ENCODE results near the gene STX18.

STX18 gene

DNA sequence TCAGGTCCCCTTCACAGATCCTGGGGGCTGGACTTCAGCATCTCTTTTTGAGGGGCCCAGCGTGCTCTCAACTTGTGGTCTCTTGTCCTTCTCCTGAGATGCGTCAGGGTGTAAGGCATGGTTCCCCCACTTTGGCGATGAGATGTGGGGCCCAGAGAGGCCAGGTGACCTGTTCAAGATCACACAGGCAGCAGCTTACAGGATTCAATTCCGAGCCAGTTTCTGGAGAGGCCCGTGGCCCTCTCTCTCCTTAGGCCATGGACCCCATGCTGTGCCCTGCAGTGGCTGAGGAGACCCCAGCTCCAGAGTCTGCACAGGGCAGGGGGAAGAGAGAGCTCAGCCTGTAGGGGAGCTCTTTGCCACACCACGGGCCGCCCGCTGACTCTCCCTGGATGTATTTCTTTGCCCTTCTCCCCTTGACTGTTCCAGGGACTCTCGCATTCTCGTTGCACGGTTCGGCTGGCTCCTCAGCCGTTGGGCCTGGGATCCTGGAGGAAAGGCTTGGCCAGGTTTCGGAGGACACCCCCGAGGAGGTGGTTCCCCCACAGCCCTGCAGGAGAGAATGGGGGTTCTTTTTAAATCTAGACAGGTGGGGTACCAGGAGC, 136.4 kb downstream of the STX18 start:
- H3K4me1 ChIP-seq (ENCODE audit: control insufficient read depth, insufficient read depth, low read length) = peaks cover 2% of the 10 kb centered on the region; the same call in 1 of the 2 replicates
- H3K36me3 ChIP-seq (ENCODE audit: control insufficient read depth, insufficient read depth, low read length) = peaks cover 4% of the 10 kb centered on the region; the same call in 1 of the 2 replicates
- no peak for DNase-seq (ENCODE audit: low read depth, low spot score)
- H3K4me3 ChIP-seq (ENCODE audit: low read length) = no peak overlapping the region
- no peak overlapping the region for H3K27ac ChIP-seq (ENCODE audit: low read length)
- no CpG with 5 or more reads among the region's 15 CpGs for WGBS (ENCODE audit: insufficient coverage, insufficient read length)
- H3K9me3 ChIP-seq (ENCODE audit: control insufficient read depth, insufficient read depth, low read length) = no peaks in the 10 kb centered on the region
- H3K27me3 ChIP-seq (ENCODE audit: control insufficient read depth, insufficient read depth, low read length) = no peaks in the 10 kb centered on the region

DNA sequence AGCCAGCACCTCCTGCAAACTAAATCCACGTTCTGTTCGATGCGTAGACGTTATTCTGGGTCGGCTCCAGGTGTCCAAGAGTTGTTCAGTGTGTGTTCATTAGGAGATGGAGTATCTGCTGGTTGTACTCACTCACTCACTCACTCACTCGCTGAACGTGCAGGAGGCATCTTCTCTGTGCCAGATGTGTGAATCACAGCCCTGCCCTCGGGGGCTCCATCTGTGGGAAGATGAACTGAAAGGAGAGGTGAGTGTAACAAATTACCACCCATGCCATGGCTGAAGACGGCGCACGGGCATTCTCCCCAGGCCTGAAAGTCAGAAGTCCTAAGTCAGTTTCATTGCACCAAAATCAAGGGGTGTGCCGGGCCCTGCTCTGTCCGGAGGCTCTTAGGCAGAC, 138.9 kb downstream of the STX18 start:
- Histone ChIP-seq H3K36me3 (ENCODE audit: control insufficient read depth, insufficient read depth, low read length) (no peaks in the 10 kb centered on the region; the same call in 1 of the 2 replicates), H3K4me1 (ENCODE audit: control insufficient read depth, insufficient read depth, low read length) (no peaks in the 10 kb centered on the region), H3K27ac (ENCODE audit: low read length) (no peak overlapping the region), H3K9me3 (ENCODE audit: control insufficient read depth, insufficient read depth, low read length) (no peaks in the 10 kb centered on the region), H3K4me3 (ENCODE audit: low read length) (no peak overlapping the region), H3K27me3 (ENCODE audit: control insufficient read depth, insufficient read depth, low read length) (no peaks in the 10 kb centered on the region)
- no peak for DNase-seq (ENCODE audit: low read depth, low spot score)
- no CpG with 5 or more reads among the region's 13 CpGs for WGBS (ENCODE audit: insufficient coverage, insufficient read length)

DNA sequence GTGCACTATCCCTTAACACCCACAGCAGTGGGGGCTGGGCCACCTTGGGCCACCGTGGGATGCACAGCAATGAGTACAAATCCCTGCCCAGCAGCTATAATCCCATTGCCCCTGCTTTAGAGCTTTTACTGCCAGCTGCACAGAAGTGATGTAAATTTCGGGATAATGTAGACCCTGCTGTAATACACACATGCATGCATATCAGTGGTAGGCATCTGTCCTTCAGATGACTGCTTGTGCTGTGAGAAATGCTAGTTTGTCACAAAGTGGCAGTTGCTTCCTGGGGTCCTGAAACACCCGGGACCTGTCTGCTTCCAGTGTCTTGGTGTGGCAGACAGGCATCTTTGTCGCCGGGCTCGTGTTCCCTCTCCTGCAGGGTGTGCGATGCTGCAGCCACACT, 140.8 kb downstream of the STX18 start:
- H3K27me3 ChIP-seq (ENCODE audit: control insufficient read depth, insufficient read depth, low read length) = no peaks in the 10 kb centered on the region

DNA sequence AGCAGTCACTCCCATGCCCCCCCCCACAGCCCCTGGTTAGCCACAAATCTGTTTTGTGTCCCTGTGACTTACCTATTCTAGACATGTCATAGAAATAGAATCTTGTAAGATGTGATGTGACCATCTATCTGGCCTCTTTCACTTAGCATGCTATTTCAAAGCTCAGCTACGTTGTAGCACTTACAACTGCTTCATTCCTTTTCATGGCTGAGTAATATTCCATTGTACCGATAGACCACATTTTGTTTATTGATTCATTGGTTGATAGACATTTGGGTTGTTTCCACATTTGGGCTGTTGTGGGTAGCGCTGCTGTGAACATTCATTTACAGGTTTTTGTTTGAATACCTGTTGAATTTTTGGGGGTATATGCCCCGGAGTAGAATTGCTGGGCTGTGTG, 143.4 kb downstream of the STX18 start:
- no peak for DNase-seq (ENCODE audit: low read depth, low spot score)
- H3K4me1 ChIP-seq (ENCODE audit: control insufficient read depth, insufficient read depth, low read length) = peaks cover 10% of the 10 kb centered on the region
- no peaks in the 10 kb centered on the region for H3K9me3 ChIP-seq (ENCODE audit: control insufficient read depth, insufficient read depth, low read length)
- no CpG with 5 or more reads among the region's 4 CpGs for WGBS (ENCODE audit: insufficient coverage, insufficient read length)
- H3K4me3 ChIP-seq (ENCODE audit: low read length) = no peak overlapping the region
- no peak overlapping the region for H3K27ac ChIP-seq (ENCODE audit: low read length)
- no peaks in the 10 kb centered on the region for H3K27me3 ChIP-seq (ENCODE audit: control insufficient read depth, insufficient read depth, low read length)
- H3K36me3 ChIP-seq (ENCODE audit: control insufficient read depth, insufficient read depth, low read length) = no peaks in the 10 kb centered on the region; the same call in 1 of the 2 replicates

More for the DNA sequence above, 140.8 kb downstream of the STX18 start:
- H3K36me3 ChIP-seq (ENCODE audit: control insufficient read depth, insufficient read depth, low read length) = no peaks in the 10 kb centered on the region; the same call in 1 of the 2 replicates
- whole genome bisulfite sequencing (ENCODE audit: insufficient coverage, insufficient read length) = no CpG with 5 or more reads among the region's 7 CpGs
- peaks cover 10% of the 10 kb centered on the region for H3K4me1 ChIP-seq (ENCODE audit: control insufficient read depth, insufficient read depth, low read length)
- H3K4me3 ChIP-seq (ENCODE audit: low read length) = no peak overlapping the region
- no peaks in the 10 kb centered on the region for H3K9me3 ChIP-seq (ENCODE audit: control insufficient read depth, insufficient read depth, low read length)
- H3K27ac ChIP-seq (ENCODE audit: low read length) = no peak overlapping the region
- DNase-seq (ENCODE audit: low read depth, low spot score) = no peak

DNA sequence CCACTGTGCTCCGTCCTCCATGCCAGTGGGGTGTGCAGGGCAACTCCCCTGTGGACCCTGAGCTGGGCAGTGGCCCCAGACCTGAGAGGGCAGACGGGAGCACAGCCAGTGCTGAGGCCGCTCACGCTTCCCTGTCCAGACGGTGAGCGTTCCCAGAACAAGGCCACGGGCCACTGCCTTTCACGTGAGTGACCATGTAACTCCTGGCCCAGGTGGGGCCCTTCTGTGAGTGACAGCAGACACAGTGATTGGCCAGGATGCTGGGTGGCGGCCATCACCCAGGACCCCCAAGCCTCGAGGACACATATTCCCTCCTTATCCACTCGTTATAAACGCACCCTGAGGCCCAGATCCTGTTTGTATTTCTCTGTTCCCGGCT, 144.4 kb downstream of the STX18 start:
- WGBS (ENCODE audit: insufficient coverage, insufficient read length) = no CpG with 5 or more reads among the region's 13 CpGs
- Histone ChIP-seq H3K27me3 (ENCODE audit: control insufficient read depth, insufficient read depth, low read length) (no peaks in the 10 kb centered on the region), H3K36me3 (ENCODE audit: control insufficient read depth, insufficient read depth, low read length) (no peaks in the 10 kb centered on the region; the same call in 1 of the 2 replicates), H3K4me3 (ENCODE audit: low read length) (no peak overlapping the region), H3K9me3 (ENCODE audit: control insufficient read depth, insufficient read depth, low read length) (no peaks in the 10 kb centered on the region), H3K4me1 (ENCODE audit: control insufficient read depth, insufficient read depth, low read length) (peaks cover 10% of the 10 kb centered on the region), H3K27ac (ENCODE audit: low read length) (no peak overlapping the region)
- no peak for DNase-seq (ENCODE audit: low read depth, low spot score)

DNA sequence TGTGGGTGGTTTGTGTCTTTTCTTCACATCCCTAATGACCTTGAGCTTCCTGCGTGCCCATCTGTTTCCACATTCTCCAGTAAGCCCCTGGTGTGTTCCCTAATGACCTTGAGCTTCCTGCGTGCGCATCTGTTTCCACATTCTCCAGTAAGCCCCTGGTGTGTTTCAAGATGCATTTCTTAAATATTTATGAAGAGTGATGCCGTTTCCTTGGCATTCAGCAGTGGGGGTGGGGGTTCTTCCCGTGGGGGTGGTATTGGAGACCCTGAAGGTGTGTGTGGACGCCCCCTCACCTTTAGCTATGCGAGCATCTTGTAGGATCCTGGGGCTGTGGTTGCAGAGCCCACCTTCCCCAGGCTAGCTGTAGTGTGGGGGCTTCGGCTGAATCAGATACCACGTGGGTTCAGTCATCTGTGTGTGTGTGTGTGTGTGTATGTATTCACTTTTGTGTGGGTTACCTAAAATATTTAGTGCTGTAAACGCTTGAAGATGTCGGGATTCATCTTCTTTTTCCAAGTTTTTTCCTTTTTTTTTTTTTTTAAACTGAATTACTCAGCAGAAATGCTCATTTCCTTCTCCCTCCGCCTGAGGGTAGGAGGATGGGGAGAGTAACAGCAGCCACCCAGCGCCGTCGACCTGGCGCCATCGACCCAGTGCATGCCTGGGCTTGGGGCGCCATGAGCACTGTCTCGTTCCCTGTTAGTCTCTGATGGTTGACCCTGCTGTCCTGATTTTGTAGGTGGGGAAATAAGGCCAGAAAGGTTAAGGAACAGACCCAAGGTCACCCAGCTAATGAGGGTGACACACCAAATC, 145.0 kb downstream of the STX18 start:
- DNase-seq (ENCODE audit: low read depth, low spot score) = no peak
- Histone ChIP-seq H3K9me3 (ENCODE audit: control insufficient read depth, insufficient read depth, low read length) (no peaks in the 10 kb centered on the region), H3K27me3 (ENCODE audit: control insufficient read depth, insufficient read depth, low read length) (no peaks in the 10 kb centered on the region), H3K36me3 (ENCODE audit: control insufficient read depth, insufficient read depth, low read length) (peaks cover 2% of the 10 kb centered on the region; the same call in 1 of the 2 replicates), H3K4me3 (ENCODE audit: low read length) (no peak overlapping the region), H3K27ac (ENCODE audit: low read length) (no peak overlapping the region), H3K4me1 (ENCODE audit: control insufficient read depth, insufficient read depth, low read length) (peaks cover 10% of the 10 kb centered on the region)
- no CpG with 5 or more reads among the region's 19 CpGs for WGBS (ENCODE audit: insufficient coverage, insufficient read length)

DNA sequence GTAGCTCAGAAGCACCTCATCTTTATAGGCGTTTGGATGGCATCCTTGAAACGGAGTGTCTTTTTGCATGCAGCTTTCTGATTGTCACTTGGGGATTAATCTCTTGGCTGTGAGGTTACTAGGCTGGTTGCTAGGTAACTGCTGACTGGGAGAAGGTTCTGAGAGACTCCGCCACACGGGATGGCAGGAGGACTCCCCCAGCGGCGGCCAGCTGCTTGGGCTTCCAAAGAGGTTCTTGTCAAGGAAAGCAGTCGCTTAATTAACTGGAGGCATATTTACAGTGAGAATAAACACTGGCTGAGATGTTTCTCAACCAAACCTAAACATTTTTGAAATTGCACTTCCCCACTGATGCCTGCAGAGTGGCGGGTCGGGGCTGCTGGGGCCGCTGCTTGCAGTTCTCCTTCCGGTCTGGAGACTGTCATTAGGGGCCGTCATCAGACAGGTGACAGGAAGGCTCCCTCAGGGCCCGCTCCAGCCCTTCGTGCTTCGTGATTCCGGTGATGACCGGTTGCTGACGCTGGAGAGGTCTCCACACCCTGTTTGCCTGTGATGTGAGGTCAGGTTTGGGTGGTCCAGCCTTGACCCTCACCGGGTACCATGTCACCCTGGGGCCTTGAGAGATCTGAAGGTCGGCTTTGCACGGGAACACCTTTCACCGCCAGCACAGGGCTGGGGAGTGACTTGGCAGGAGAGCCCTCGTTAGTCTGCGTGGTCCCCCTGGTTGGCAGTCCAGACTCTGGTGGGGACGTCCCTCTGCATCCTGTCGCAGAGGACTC, 145.8 kb downstream of the STX18 start:
- Histone ChIP-seq H3K9me3 (ENCODE audit: control insufficient read depth, insufficient read depth, low read length) (no peaks in the 10 kb centered on the region), H3K27me3 (ENCODE audit: control insufficient read depth, insufficient read depth, low read length) (no peaks in the 10 kb centered on the region), H3K4me1 (ENCODE audit: control insufficient read depth, insufficient read depth, low read length) (peaks cover 10% of the 10 kb centered on the region), H3K4me3 (ENCODE audit: low read length) (no peak overlapping the region), H3K36me3 (ENCODE audit: control insufficient read depth, insufficient read depth, low read length) (peaks cover 2% of the 10 kb centered on the region; the same call in 1 of the 2 replicates), H3K27ac (ENCODE audit: low read length) (no peak overlapping the region)
- DNase-seq (ENCODE audit: low read depth, low spot score) = no peak
- no CpG with 5 or more reads among the region's 26 CpGs for WGBS (ENCODE audit: insufficient coverage, insufficient read length)

DNA sequence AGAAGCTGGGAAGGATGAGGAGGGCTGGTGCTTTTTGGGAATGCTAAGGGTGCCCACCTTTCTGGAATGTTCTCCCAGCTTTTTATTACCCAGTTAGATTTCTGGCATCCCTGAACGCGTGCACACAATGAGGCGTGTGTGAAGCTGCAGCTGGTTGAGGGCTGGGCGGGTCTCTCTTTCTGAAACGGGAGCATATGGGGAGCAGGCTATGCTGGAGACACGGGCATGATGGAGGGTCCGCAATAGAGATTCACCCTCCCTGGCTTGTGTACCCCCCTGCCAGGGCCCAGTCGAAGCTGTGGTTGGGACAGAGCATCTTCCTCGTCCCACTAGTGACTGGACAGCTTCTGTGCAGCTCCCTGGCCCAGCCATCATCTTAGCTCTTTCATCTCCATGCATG, 146.5 kb downstream of the STX18 start:
- Histone ChIP-seq H3K4me3 (ENCODE audit: low read length) (no peak overlapping the region), H3K4me1 (ENCODE audit: control insufficient read depth, insufficient read depth, low read length) (peaks cover 10% of the 10 kb centered on the region), H3K27me3 (ENCODE audit: control insufficient read depth, insufficient read depth, low read length) (no peaks in the 10 kb centered on the region), H3K27ac (ENCODE audit: low read length) (no peak overlapping the region), H3K9me3 (ENCODE audit: control insufficient read depth, insufficient read depth, low read length) (no peaks in the 10 kb centered on the region), H3K36me3 (ENCODE audit: control insufficient read depth, insufficient read depth, low read length) (peaks cover 2% of the 10 kb centered on the region; the same call in 1 of the 2 replicates)
- DNase-seq (ENCODE audit: low read depth, low spot score) = no peak
- WGBS (ENCODE audit: insufficient coverage, insufficient read length) = no CpG with 5 or more reads among the region's 9 CpGs

DNA sequence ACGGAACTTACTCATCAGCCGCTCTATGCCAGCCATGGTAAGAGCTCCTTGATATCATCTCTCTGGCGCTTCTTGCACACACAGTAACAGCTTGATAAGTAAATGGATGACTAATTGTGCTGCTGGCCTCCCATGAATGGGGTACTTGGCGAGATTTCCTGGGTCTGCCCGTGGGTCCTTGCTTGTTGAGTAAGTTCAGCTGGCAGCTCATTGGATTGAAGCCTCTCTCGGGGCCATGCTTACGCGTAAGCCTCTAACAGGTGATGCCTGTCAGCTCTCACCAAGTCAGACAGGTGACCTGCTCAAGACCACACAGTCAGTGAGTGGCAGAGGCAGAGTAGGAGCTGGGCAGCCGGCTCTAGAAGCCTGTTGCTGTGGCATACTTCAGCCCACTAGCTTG, 147.2 kb downstream of the STX18 start:
- Histone ChIP-seq H3K4me3 (ENCODE audit: low read length) (no peak overlapping the region), H3K27me3 (ENCODE audit: control insufficient read depth, insufficient read depth, low read length) (no peaks in the 10 kb centered on the region), H3K27ac (ENCODE audit: low read length) (no peak overlapping the region), H3K9me3 (ENCODE audit: control insufficient read depth, insufficient read depth, low read length) (no peaks in the 10 kb centered on the region), H3K4me1 (ENCODE audit: control insufficient read depth, insufficient read depth, low read length) (peaks cover 10% of the 10 kb centered on the region), H3K36me3 (ENCODE audit: control insufficient read depth, insufficient read depth, low read length) (peaks cover 2% of the 10 kb centered on the region; the same call in 1 of the 2 replicates)
- no CpG with 5 or more reads among the region's 9 CpGs for WGBS (ENCODE audit: insufficient coverage, insufficient read length)
- DNase-seq (ENCODE audit: low read depth, low spot score) = no peak

DNA sequence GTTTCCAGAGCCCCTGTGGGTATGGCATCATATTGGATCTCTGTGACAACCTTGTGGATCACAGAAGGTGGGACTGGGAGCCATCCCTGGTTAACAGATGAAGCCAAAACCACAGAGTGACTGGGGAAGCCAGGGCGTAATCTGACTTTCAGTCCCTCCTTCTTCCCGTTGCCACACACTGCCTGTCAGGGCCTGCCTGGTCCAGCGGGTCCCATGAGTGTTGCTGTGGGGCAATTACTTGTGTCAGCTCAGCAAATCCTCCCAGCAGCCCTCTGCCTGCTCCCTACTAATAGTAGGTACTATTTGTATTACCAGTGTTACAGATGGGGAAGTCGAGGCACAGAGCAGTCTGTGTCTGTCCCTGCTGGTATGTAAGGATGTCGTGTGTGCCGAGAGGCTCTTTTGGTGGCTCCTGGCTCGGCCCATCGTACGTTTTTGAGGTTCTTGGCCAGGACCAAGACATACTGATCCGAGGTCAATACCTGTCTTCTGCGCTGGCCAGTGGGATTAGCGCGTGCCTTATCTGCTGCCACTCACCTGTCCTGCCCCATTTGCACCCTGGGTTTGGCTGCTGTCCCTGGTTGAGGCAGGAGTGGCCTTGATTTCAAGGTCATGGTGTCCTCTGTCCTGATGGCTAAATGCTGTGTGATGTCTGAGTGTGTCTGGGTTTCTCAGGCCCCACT, 149.2 kb downstream of the STX18 start:
- DNase-seq (ENCODE audit: low read depth, low spot score) = no peak

More for the DNA sequence above, 149.2 kb downstream of the STX18 start:
- Histone ChIP-seq H3K4me1 (ENCODE audit: control insufficient read depth, insufficient read depth, low read length) (peaks cover 10% of the 10 kb centered on the region), H3K9me3 (ENCODE audit: control insufficient read depth, insufficient read depth, low read length) (no peaks in the 10 kb centered on the region), H3K36me3 (ENCODE audit: control insufficient read depth, insufficient read depth, low read length) (peaks cover 2% of the 10 kb centered on the region; the same call in 1 of the 2 replicates), H3K27ac (ENCODE audit: low read length) (no peak overlapping the region), H3K27me3 (ENCODE audit: control insufficient read depth, insufficient read depth, low read length) (no peaks in the 10 kb centered on the region), H3K4me3 (ENCODE audit: low read length) (no peak overlapping the region)
- WGBS (ENCODE audit: insufficient coverage, insufficient read length) = no CpG with 5 or more reads among the region's 13 CpGs
